HUDEP-2 (cell line): Measurements from ENCODE around the gene SMIM1.

ENCODE experiments used
- DNase-seq, 76 experiments: peaks; one replicate each; lab custom pipeline; 2025; ENCODE audit not compliant: unreplicated experiment in 76 of 76; lab: John Stamatoyannopoulos, UW

SMIM1 gene

DNA sequence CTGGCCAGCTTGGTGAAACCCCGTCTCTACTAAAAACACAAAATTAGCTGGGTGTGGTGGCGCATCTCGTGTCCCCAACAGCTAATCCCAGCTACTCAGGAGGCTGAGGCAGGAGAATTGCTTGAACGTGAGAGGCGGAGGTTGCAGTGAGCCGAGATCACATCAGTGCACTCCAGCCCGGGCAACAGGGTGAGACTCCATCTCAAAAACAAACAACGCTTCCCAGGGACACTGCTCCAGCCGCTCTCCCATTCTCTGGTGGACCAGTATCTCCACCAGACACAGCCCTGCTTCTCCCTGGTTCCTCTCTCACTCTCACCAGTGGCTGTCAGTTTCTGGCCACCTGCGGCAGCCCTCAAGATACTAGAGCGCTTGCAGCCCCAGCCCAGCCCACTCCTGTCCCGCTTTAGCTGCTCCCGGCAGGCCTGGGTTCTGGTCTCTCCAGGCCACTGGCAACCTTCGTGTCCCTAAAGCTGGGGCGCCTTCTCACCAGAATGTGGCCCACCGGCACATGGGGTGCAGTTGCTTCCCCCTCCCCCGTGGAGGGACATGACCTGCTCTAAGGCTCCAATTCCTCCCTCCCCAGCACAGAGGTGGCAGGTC is 44.7 kb downstream of the SMIM1 start:
- DNase-seq = no peak

DNA sequence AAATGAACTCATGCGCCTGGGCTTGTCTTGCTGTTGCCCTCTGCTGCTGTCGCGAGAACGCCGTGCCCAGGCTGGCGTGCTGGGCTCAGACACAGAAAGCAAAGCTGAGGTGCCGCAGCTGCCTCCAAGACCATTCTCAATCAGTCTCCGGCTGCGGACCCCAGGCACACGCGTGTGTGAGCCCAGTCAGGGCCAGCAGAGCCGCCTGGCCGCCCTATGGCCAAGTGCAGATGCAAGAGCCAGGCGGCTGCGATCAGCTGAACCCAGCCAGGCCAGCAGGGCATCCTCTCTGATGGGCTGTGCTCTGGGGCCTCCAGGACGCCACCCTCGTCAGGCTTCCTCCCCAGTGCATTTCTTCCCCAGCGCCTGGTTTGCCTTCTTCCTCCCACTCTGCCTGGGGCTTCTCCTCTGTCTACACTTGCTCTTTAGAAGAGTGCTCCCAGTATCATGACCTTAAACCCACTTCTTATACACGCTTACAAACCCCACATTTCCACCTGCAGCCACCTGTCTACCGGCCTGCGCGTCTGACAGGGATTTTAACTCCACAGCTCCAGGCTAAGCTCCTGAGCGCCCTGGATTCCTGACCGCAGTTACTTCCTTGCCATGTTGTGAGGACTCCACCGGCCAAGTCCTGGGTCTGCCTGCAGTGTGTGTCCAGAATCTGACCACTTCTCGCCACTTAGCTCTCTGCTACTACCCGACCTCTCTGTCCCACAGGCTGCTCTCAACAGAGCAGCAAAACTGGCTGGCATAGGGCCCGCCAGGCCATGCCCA is 45.5 kb downstream of the SMIM1 start:
- DNase-seq = no peak

DNA sequence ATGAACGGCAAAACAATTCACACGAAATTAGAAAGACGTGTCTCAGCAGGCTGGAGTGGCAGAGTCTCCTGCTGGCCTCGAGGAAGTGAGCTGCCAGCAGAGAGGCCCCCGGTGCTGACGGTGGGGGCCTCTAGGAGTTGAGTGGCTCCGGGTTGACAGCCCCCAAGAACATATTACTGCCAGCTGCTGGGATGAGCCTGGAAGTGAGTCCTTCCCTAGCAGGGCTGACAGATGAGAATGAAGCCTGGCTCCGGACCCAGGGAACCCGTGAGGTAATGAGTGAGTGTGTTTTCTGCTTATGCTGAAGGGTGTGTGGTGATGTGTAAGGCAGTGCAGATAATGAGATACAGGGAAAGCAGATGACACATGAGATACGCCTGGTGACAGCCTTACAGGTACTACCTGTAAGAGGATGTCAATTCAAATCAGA is 47.2 kb downstream of the SMIM1 start:
- no peak for DNase-seq

DNA sequence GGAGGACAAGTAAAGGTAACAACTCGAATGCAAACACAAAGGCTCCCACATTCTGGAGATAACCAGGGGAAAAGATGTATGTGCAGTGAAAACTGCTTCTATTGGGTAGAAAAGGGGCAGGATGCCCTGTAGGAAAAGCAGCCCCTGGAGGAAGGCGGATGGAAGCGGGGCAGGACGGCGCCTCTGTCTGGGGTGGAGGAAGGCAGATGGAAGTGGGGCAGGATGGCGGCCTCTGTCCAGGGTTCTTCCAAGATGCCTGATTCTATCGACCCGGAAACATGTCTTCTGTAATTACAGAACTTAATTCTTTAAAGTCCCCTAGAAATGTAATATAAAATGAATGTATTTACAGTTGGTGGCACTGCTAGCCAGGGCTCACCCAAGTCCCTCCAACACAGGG is 47.8 kb downstream of the SMIM1 start:
- DNase-seq = no peak

GRCh38 chr1:3821004-3821403 is 48.5 kb downstream of the SMIM1 start:
- no peak for DNase-seq

- no peak for DNase-seq
These were observed 48.9 kb downstream of the SMIM1 start for GRCh38 chr1:3821447-3821846.

DNA sequence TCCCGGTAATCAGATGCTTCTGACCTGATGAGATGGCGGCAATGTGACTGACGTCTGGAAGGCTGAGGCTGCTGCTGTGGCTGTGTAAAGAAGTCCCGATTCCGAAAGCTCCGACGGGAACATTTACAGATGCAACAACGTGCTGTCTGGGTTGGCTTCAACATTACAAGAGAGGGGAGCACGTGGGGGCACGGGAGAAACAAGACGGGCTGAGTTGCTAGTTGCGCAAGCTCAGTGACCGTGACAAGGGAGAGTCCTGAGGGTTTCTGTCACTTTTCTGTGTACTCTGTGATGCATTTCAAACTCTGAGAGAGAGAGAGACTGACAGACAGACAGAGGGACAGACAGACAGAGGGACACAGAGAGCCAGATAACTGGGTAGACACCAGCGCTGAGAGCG is 49.4 kb downstream of the SMIM1 start:
- no peak for DNase-seq

DNA sequence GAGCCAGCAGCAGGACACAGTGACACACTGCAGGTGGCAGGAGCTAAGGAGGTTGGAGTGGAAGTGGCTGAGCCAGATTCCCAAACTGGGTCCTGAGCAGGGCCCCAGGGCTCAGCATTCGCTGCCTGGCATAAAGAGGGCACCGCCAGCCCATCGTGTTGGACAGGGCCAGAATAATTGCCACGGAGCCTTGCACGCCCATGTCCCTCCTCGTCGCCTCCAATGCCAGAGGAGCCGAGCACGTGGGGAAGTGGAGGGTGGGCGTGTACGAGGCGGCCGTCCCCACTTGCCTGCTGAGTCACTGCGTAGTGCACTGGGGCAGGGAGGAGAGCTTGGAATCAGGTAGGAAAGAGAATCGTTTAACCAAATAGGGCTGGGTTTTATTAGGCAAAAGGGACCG is 49.9 kb downstream of the SMIM1 start:
- no peak for DNase-seq

- DNase-seq = no peak
These were observed 52.1 kb downstream of the SMIM1 start for GRCh38 chr1:3824650-3825049.

GRCh38 chr1:3825356-3825755 is 52.8 kb downstream of the SMIM1 start:
- DNase-seq = no peak
